NCI-H2107 (cell line): ENCODE data around the gene TNFSF12.

Experiments used
- DNase-seq: peaks from one replicate; lab custom pipeline; 2025; lab: John Stamatoyannopoulos, UW

TNFSF12 gene

GRCh38 chr17:7570351-7570750 lies 21.5 kb downstream of the TNFSF12 start:
- DNase-seq: no peak

GRCh38 chr17:7572338-7572587 lies 23.4 kb downstream of the TNFSF12 start:
- DNase-seq: no peak

GRCh38 chr17:7572588-7573323 lies 23.9 kb downstream of the TNFSF12 start:
- peak; percentile 89 for DNase-seq

GRCh38 chr17:7573324-7574080 lies 24.6 kb downstream of the TNFSF12 start:
- DNase-seq: peak; percentile 39

- DNase-seq: no peak
These were observed 25.5 kb downstream of the TNFSF12 start for GRCh38 chr17:7574176-7574953.

- DNase-seq: no peak
These were observed 26.6 kb downstream of the TNFSF12 start for GRCh38 chr17:7575481-7575883.

GRCh38 chr17:7575959-7576358 lies 27.1 kb downstream of the TNFSF12 start:
- DNase-seq: no peak

GRCh38 chr17:7576432-7576937 lies 27.6 kb downstream of the TNFSF12 start:
- DNase-seq: no peak

- DNase-seq: no peak
These were observed 28.7 kb downstream of the TNFSF12 start for GRCh38 chr17:7577327-7578199.

- DNase-seq: no peak
These were observed 30.4 kb downstream of the TNFSF12 start, which contains the start of gene CD68 for GRCh38 chr17:7579001-7579833. Gene CD68, plus strand, starts transcription at chr17:7579638. Its CDS starts 40 bp downstream, at chr17:7579678.

- no peak for DNase-seq
These were observed 31.2 kb downstream of the TNFSF12 start for GRCh38 chr17:7579834-7580603.

GRCh38 chr17:7580604-7581575 lies 32.0 kb downstream of the TNFSF12 start:
- DNase-seq: no peak

- no peak for DNase-seq
These were observed 33.8 kb downstream of the TNFSF12 start for GRCh38 chr17:7582396-7583252.

- peak; percentile 82 for DNase-seq
These were observed 34.6 kb downstream of the TNFSF12 start, which contains the start of gene MPDU1 for GRCh38 chr17:7583253-7584109. Gene MPDU1, plus strand, starts transcription at chr17:7583852. Its CDS starts 11 bp downstream, at chr17:7583863.

- DNase-seq: no peak
These were observed 38.0 kb downstream of the TNFSF12 start for GRCh38 chr17:7586673-7587419.
